ENCODE results near the gene LRCOL1.

Gene LRCOL1

GRCh38 chr12:132635076-132635955 lies 24.9 kb upstream of the LRCOL1 start:
- DNase-seq (ENCODE audit: low read depth, low spot score) = no peak

DNA sequence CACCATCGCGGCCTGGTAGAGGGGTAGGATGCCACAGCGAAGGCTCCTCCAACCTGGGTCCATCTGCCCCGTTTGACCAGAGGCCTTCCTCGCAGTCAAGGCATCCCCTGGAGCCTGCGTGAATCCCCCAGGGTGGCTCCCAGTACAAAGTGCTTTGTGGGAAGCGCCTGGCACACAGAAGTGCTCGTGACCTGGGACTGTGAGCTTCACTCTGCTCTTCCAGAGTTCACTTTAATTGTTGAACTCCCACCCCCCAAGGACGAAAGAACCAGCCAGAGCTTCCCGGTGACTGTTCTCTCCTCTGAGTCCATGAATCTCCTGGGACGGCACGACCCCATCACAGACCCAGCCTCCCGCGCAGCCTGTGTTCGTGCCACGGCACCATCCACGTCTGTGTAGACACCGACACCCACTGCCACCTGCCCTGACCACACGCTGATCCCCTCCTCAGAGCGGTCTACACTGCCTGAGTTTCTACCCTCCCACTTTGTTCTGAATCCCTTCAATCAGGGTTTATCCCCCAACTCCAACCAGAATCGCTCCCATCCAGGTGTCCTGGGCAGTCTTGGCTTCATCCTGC lies 24.1 kb upstream of the LRCOL1 start:
- no peak for DNase-seq (ENCODE audit: low read depth, low spot score)

GRCh38 chr12:132633901-132634300 lies 23.5 kb upstream of the LRCOL1 start:
- DNase-seq (ENCODE audit: low read depth, low spot score) = no peak

DNA sequence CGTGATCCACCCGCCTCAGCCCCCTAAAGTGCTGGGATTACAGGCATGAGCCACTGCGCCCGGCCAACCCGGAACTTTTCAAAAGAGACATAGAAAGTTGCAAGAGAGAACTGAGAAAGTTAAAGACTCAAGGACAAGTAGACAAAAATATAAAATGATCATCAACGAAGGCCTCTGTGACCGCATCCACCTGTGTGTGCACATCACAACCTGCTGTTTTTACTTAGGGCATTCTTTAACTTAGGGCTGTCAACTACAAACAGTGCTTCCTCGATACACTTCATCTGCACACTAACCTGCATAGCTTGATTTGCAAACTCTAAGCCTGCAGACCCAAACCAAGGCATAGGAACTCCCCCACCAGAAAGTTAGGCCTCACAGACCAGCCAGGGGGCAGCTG lies 23.0 kb upstream of the LRCOL1 start:
- DNase-seq (ENCODE audit: low read depth, low spot score) = no peak

DNA sequence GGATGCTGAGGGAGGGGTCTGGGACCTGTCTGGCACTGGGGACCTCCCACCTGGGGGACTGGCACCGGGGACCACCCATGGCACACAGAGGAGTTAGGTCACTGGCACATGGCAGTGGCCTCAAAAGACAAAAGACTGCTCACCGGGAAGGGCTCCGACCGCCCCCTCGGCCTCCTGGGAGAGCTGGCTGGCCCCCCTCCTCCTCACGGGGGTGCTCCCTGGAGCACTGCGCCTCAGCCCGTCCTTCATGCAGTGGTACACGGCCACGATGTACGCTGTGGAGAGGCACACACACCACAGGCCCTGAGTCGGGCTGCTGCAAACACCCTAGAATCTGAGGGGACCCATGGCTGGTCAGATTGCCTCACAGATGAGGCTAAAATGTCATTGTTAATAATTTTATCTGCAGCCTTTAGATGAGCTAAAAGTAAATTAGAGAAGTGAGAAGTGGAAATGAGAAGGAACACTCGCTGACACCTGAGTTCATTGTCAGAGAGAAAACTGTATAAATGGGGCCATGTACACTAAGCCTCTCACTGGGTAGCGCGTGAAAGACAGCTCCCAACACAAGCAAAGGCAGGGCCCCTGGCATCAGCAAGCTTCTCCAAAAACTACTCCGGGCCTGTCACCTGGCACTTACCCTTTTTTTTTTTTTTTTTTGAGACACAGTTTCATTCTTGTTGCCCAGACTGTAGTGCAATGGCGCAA lies 22.3 kb upstream of the LRCOL1 start:
- DNase-seq (ENCODE audit: low read depth, low spot score) = no peak

DNA sequence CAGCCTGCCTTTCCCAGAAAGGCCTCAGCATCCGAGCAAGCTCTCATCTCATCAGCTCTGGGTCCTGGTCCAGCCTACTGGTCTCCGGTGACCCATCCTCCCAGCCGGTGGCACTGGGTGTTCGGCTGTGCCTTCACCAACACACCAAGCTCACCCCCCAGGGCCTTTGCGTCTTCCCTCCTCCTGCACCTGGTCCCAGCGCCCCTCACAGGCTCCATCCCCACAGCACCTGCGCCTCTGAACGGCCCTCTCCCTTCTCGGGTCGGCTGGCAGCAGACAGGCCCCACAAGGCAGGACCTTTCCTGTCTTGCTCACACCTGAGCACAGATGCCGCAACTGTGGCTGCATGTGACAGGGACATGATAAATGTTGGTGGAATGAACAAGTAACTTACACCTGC lies 21.3 kb upstream of the LRCOL1 start:
- no peak for DNase-seq (ENCODE audit: low read depth, low spot score)

GRCh38 chr12:132630672-132631071 lies 20.3 kb upstream of the LRCOL1 start:
- DNase-seq (ENCODE audit: low read depth, low spot score) = no peak

DNA sequence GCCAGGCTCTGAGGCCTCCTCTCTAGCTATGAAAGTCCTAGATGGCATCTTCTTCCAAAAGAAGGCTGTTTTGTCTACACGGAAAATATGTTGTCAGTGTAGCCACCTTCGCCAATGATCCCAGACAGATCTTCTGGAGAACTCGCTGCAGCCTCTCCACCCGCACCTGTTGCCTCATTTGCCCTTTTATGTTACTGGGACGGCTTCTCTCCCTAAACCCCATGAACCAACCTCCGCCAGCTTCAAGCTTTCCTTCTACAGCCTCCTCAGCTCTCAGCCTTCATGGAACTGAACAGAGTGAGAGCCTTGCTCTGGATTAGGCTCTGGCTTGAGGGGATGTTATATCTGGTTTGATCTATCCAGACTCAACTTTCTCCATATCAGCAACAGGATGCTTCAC lies 18.9 kb upstream of the LRCOL1 start:
- DNase-seq (ENCODE audit: low read depth, low spot score) = no peak

- no peak for DNase-seq (ENCODE audit: low read depth, low spot score)
Observed at GRCh38 chr12:132625731-132626430, 15.5 kb upstream of the LRCOL1 start.

GRCh38 chr12:132624910-132625630 lies 14.7 kb upstream of the LRCOL1 start:
- DNase-seq (ENCODE audit: low read depth, low spot score) = no peak

GRCh38 chr12:132624186-132624855 lies 13.9 kb upstream of the LRCOL1 start:
- no peak for DNase-seq (ENCODE audit: low read depth, low spot score)

GRCh38 chr12:132623072-132623869 lies 12.9 kb upstream of the LRCOL1 start:
- DNase-seq (ENCODE audit: low read depth, low spot score) = no peak

- DNase-seq (ENCODE audit: low read depth, low spot score) = no peak
Observed at GRCh38 chr12:132622437-132623071, 12.2 kb upstream of the LRCOL1 start.

- DNase-seq (ENCODE audit: low read depth, low spot score) = no peak
Observed at GRCh38 chr12:132621657-132622435, 11.5 kb upstream of the LRCOL1 start.

- no peak for DNase-seq (ENCODE audit: low read depth, low spot score)
Observed at GRCh38 chr12:132620899-132621656, 10.7 kb upstream of the LRCOL1 start.

DNA sequence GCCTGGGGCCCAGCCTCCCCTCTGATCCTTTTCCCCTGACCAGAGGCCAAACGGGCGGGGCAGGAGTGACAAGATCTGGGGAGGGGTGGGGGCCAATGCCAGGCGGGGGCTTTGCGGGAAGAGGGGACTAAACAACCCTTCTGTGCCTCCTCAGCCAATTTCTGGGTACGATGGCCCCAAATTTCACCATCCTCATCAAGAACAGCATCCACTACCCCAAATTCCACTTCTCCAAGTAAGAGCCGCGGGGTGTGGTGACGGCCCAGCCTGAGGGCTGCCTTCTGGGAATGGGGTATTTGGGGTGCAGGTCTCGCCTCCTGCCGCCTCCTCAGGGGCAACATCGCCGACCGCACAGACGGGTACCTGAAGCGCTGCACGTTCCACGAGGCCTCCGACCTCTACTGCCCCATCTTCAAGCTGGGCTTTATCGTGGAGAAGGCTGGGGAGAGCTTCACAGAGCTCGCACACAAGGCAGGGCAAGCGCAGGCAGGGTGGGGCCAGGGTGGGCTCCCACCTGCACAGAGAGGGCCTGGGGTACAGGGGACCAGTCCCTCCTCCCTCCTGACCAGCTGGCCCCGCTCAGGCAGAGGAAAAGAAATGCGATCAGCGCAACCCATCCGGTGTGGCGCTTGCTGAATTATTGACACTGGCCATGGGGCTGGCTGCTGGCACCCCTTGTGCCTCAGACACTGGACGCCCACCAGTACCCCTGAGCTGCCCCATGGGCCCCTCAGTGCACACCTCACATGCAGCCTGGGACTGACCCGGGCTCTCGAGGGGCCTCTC lies 9.9 kb upstream of the LRCOL1 start:
- DNase-seq (ENCODE audit: low read depth, low spot score) = no peak
